HT1080 (cell line): Measurements from ENCODE around the gene ARL9. TPM values are rescaled to one million over a fixed set of nuclear protein-coding genes. Genes with fewer than 3 reads are reported as not detected.

Experiments
- DNase-seq: peaks from one replicate; pipeline ENCODE4 v3.0.0-alpha.2; 2015; ENCODE audit warnings: low read depth
- polyA plus RNA-seq, 2 experiments: library from polyadenylated mRNA; depleted of rRNA; stranded (reverse); fragments of >200 nt; gene quantifications; 2 replicates each; pipeline ENCODE4 v1.2.3, GENCODE V29; 2015
- total RNA-seq: library from RNA; depleted of rRNA; stranded (reverse); fragments of >200 nt; shearing (Covaris generic); gene quantifications from 2 replicates; pipeline ENCODE4 v1.2.3, GENCODE V29; 2014; rRNA removed

The ARL9 gene
- not detected in 2 replicates for total RNA-seq
- polyA plus RNA-seq (2015; cell fraction: cytosol; rRNA removed), result not detected in 2 replicates
- polyA plus RNA-seq (2015; cell fraction: nucleus; rRNA removed), result not detected in 2 replicates

DNA sequence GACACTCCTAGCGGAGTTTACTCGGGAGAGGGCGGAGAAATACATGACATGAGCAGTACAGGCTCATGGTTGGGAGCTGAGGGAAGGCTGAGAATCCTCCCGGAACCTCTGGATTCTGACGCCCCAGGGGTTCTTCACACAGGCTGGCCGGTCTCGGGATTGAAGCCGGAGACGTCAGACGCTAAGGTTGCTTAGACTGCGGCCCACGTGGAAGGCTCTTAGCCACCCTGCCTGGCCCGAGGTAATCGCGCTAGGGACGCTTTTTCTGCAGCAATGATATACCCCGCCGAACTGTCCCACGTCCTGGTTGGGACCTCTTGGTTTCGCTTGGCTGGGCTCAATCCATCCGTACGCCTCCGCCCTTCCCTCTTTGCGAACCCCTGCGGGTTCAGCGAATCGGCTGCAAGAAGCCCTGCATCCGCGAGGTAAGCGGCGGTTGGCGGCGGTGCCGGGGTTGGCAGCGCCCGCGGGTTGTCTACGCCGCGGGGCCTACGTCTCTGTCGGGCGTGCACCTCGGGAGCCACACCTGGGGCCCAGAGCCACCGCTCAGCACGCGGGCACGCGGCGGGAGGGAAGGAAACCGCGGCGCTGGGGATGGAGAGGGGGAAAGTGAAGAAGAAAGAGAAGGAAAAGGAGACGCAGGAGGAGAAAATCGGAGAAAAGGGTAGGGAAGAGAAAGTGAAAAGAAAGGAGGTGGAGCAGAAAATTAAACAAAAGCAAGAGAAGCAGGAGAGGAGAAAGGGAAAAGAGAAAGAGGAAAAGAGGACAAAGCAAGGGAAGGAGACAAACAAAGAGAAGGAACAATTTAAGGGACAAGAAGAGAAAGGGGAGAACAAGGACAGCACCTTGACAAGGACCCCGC lies at the start of gene ARL9:
Gene ARL9 (plus strand): TSS at position 523 of the 862 bp plus-strand sequence. CDS start 72 bp downstream, at position 595.
- DNase-seq, result no peak

GRCh38 chr4:56460085-56460484 lies 45.5 kb upstream of the ARL9 start:
- DNase-seq, result no peak

- DNase-seq, result no peak
Measured at GRCh38 chr4:56462157-56462556, 43.4 kb upstream of the ARL9 start.

GRCh38 chr4:56463711-56464110 lies 41.9 kb upstream of the ARL9 start:
- no peak for DNase-seq

- no peak for DNase-seq
Measured at GRCh38 chr4:56464581-56464980, 41.0 kb upstream of the ARL9 start.

DNA sequence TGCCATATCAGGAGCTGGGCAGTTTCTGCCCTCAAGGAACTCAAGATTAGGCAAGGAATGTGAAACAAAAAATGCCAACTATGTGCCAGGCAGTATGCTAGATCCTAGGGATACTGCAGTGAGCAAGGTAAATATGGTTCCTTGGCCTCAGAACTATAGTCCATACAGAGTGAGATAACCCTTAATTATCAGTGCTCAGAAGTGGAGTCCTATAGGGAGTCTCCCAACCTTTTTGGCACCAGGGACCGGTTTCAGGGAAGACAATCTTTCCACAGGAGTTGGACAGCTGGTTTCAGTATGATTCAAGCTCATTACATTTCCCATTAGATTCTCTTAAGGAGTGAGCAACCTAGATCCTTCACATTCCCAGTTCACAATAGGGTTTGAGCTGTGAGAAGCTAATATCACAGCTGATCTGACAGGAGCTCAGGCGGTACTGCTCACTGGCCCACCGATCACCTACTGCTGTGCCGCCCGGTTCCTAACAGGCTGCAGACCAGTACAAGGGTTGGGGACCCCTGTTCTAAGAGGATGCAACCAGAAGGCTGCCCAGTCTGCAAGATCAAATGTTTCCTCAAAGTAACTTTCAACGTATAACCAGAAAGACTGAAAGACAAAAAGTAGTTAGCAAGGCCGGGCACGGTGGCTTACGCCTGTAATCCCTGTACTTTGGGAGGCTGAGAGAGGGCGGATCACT lies 39.8 kb upstream of the ARL9 start:
- peak; percentile 10 for DNase-seq

- DNase-seq, result peak; percentile 90
Measured at GRCh38 chr4:56466296-56466761, 39.3 kb upstream of the ARL9 start.

DNA sequence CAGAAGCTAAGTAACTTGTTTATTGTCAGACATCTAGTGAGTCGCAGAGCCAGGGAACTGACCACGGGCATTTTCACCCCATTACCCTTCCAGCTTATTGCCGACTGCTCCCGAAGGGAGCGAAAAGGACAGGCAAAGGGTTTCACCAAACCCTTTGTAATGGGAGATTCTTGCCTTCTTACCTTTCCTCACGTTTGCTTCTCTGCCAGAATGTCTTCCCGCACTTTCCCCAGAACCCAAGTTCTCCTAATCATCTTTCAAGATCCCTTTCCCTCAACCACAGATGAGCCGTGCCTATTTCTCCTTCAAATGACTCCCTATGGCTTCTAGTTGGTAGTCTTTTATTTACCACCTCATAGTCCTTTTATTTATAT lies 38.7 kb upstream of the ARL9 start:
- DNase-seq, result no peak

DNA sequence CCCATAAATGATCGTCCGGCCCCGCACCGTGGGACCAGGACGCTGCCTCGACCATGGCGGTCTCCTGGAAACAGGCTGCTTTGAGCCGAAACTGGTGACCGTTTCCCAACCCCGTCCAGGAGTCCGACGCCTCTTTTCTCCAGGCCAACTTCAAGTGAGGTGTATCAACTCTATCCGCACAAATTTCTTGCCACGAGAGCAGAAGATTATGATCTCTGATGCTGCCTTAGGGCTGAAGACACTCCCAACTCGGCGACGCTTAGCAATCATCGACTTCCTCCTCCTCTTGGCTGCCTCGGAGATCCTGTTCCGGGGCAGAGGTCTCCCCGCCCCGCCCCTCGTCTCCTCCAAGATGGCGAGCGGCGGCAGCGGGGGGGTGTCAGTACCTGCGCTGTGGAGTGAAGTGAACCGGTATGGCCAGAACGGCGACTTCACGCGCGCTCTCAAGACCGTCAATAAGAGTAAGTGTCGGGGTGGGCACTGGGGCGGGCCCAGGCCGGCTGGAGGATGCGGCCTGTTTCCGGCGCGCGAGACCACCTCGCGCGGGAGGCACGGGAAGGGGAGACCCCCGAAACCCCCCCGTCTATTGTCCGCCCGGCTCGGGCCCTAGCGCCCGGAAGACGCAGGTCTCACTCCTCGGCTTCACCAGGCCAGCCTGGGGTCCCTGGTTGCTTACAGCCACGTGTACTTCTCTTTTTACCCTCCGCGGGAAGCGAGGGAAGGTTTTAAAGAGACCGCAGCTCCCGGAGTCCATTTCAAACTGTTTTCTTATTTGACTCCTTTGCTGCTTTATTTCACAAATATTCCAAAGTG lies 38.1 kb upstream of the ARL9 start, which contains the start of gene SRP72:
Gene SRP72 (plus strand): TSS at position 334 of the 813 bp plus-strand sequence. CDS start 19 bp downstream, at position 353.
- DNase-seq, result peak; percentile 81

DNA sequence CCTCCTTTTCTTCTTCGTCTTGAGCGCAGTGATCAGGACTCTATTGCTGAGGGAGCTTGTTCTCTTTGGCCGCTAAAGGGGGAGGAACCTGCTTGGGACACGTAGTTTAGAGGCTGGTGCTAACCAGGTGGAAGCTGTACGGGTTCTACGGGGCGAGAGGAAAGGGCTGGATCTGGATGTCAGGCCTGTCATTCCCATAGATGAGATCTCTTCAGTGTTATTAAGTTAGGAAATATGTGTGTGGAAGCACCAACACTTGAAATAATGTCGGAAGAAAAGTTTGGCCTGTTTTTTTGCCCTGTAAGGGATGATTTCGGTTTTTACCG lies 37.5 kb upstream of the ARL9 start:
- peak; percentile 38 for DNase-seq

GRCh38 chr4:56469489-56470210 lies 35.9 kb upstream of the ARL9 start:
- no peak for DNase-seq

- no peak for DNase-seq
Measured at GRCh38 chr4:56475917-56476316, 29.7 kb upstream of the ARL9 start.

DNA sequence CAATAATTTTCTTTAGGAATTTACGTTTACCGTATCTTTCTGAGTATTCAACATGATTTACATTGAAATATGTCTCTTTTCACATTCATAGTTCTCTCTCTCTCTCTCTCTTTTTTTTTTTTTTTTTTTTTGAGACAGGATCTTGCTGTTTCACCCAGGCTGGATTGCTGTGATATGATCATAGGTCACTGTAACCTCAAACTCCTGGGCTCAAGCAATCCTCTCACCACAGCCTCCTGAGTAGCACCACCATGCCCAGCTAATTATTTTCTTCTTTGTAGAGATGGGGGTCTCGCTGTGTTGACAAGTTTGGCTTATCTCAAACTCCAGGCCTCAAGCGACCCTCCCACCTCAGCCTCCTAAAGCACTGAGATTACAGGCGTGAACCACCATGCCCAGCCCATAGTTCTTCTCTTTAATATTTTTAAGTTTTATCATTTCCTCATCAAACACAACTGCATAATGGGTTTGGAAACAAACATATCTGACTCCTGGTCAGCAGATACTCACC lies 28.3 kb upstream of the ARL9 start:
- DNase-seq, result no peak

DNA sequence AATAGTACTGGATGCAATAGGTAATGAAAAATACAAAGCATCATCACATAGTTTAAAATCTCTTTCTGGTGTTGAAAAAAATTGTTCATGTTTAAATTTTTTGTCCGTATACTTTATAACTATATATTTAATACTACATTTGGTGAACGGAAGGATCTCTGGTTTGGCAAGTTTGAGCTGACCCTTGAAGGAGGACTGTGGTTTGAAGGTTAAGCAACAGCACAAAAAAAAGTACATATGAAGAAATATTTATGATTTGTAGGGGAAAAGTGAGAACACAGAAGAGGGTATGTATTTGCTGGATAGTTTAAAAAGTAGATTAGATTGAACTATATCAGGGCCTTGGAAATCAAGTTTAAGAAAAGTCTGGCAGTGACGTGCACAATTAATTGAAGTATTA lies 24.9 kb upstream of the ARL9 start:
- no peak for DNase-seq

GRCh38 chr4:56496241-56496640 lies 9.3 kb upstream of the ARL9 start:
- no peak for DNase-seq

- DNase-seq, result no peak
Measured at GRCh38 chr4:56511098-56511497, 5.5 kb downstream of the ARL9 start.

GRCh38 chr4:56512166-56512565 lies 6.6 kb downstream of the ARL9 start:
- peak; percentile 17 for DNase-seq

DNA sequence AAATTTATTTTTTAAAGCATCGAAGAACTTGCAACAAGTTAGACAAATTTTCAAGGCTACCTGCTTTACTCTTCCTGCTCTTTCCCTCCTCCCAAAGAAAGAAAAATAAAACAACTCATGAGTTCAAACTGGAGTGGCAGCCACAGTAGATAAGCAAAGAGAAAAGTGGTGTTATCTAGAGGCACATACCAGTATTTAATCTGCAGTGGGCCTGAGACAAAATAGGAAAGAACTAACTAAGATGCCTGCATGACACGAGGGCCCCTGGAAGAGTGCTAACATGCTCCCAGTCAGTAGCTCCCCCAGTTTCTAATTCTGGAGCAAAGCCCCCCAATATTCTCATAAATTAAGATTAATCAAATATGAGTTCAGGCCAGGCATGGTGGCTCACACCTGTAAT lies 7.9 kb downstream of the ARL9 start:
- no peak for DNase-seq

GRCh38 chr4:56530269-56531148 lies 24.9 kb downstream of the ARL9 start:
- DNase-seq, result no peak
